NCI-H1048 (cell line): ENCODE results near the gene CPSF3.
"Not testable (repeated sequence)": the region's sequence is repeated elsewhere in the genome, so short reads cannot be mapped to it uniquely, and the experiment has no call there.

Experiments
- DNase-seq: peaks from one replicate; lab custom pipeline; 2025; lab: John Stamatoyannopoulos, UW

CPSF3 gene

DNA sequence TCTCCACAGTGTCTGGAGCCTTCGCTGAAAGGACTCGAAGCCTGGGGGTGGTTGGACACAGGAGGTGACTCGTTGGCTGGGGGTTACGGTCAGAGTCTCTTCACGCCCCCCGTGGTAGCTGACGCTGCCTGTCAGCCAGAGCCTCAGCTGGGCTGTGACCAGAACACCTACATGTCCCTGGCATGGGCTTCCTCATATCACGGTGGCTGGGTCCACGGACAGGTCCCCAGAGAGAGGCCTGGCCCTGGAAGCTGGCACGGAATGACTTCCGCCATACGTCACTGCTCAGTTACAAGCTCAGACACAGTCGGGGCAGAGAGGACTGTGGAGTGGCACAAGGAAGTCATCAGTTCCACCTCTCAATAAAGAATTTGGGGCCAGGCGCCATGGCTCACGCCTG, 28.6 kb upstream of the CPSF3 start:
- no peak for DNase-seq

DNA sequence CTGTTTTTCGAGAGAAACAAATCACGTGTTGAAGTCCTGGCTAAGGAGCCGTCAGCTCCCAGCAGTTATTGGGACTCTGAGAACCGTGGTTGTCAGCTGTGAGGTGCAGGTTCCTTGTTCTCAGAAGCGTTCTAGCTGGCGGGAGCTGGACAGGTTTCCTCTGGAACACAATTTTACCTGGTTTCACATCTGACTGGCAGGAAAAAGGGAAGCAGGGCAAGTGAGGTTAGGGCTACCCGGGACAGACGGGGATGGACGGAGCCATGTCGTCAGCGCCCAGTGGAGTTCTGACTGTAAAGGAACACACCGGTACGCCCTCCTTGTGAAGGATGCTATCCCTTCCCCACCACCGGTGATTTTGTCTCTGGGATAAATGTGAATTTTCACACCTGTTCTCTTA, 26.3 kb upstream of the CPSF3 start:
- DNase-seq, result no peak

DNA sequence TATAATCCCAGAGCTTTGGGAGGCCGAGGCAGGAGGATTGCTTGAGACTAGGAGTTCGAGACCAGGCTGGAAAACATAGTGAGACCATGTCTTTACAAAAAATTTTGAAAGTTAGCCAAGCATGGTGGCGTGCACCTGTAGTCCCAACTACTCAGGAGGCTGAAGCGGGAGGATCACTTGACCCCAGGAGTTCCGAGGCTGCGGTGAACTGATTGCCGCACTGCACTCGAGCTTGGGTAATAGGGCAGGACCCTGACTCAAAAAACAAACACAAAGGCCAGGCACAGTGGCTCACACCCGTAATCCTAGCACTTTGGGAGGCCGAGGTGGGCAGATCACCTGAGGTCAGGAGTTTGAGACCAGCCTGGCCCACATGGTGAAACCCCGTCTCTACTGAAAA, 25.2 kb upstream of the CPSF3 start:
- DNase-seq, result not testable (repeated sequence)

DNA sequence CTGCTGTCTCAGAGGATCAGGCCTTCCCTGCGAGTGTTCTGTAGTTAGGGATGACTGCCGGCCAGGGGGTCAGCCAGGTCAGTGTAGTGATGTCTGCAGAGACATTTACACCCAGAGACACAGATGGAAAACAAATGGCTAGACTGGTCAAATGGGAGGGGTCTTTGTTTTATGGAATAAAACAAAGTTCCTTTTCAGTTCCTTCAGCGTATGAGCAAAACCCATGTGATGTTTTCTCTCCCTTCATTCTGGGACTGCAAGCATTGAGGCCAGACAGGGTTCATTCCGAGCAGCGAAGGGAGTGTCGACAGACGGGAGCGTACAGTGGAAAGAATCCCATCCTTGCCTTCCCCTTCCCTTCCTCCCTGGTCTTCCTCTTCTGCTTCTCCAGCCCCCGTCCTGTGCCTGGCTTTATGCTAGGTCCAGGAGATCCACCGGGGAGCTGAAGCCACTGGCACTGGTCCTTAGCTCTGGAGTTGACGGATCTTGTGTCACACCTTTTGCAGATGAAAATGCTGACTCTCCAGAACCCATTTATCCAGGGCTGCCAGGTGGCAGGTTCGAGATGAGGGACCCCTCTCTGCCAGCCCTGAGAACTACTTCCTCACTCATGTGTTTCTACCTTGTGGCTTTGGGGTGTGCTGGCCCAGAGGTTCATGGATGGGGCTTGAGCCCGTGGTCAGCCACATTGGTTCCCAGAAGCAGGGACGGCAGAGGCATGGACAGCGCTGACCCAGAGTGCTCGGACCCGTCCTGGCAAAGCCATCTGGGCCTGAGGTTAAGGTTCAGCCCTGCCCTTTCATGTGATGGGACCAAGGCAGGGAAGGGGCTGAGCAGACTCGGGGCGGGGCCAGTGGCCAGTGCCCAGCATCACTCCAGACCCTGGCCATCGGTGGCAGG, 24.3 kb upstream of the CPSF3 start:
- DNase-seq, result no peak

DNA sequence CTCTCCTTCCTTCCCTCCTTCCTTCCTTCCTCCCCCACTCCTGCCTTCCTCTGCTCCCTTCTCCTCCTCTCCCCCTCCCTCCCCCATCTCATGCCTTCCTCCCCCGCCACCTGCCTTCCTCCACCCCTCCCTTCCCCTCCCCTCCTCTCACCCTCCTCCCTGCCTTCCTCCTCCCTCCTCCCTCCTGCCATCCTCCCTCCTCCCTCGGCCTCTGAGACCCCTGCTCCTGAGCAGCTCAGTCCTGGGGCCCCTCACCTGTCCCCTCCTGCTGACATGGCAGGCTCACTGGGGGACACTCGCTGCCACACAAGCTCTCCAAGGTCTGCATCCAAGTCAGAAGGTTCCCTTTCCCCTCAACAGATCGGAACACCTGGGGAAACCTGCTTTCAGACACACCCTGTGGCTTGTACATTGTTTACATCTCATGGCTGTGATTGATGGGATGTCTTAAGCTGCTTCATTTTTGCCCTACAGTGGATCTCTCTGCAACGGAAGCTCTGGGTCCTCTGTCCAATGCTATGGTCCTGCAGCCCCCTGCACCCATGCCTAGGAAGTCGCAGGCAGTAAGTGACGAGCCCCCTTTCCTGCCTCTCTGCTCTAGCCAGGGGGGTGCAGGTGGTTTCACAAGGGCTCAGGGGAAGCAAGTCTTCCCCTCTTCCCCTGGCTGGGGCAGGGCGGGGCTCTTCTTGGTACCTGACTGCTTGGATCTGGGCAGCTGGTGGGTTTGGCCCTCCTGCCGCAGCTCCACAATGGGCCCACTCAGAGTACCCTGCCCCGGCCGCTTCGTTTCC, 23.0 kb upstream of the CPSF3 start:
- DNase-seq, result no peak

DNA sequence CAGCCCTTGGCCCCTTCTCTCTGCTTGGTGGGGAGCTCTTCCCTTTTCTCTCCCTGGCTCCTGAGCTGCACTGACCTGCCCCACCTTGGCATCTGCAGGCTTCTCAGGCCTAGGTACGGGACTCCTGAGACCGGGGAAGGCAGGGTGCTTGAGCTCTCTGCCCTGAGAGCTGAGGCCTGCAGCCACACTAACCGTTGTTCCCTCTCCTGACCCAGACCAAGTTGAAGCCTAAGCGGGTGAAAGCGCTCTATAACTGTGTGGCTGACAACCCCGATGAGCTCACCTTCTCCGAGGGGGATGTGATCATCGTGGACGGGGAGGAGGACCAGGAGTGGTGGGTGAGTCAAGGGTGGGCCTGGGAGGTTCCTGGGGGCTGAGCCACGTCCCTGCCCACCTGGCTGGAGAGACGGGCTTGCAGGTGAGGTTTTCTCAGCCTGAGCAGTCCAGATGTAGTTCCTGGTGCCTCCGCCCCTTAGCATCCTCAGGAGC, 22.4 kb upstream of the CPSF3 start:
- no peak for DNase-seq

DNA sequence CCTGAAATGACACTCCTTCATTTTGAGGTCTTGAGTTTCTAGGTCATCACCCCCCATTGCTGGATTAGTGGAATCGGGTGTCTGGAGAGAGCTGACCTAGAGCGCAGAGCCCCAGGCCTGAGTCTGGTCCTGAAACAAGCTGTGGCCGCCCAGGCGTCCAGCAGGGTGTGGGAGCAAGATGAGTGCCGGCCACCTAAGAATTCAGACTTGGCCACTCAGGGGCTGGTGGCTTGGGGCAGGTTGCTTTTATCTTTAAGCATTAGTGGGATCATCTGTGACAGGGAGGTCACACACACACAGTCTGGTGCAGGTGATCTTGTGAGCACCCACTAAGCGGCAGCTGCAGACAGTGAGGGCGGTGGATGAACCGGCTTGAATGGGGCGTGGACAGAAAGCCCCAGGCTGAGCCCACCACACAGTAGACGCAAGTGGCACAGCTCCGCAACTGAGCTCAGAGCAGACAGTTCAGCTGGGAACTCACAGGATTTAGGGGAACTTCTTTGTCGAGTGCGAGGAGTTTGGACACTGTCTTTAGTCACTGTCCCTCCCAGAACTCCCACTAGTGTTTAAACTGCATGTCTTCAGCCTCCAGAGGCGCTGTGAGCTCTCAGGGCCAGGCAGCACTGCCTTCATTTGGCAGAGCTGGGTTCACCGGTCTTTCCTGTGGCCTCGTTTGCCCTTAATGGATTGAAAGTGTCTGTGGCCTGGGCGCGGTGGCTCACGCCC, 21.6 kb upstream of the CPSF3 start:
- DNase-seq, result no peak

DNA sequence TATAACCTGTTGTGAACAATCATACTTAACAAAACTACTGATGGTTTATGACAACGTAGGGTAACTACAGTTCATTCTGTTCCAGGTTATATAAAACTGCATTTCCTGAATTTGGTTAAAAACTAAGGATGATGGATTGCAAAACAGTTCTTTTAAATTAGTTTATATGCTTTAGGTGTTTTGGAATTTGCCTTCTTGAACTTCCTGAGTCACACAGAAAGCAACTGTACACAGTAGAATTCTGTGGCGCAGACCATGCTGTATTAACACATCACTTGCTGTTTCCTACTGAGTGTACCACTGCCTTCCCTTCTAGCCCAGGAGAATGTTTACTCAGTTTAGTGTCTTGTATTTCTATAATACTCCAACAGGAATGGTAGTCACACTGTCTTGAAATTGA, 19.5 kb upstream of the CPSF3 start:
- DNase-seq, result no peak

DNA sequence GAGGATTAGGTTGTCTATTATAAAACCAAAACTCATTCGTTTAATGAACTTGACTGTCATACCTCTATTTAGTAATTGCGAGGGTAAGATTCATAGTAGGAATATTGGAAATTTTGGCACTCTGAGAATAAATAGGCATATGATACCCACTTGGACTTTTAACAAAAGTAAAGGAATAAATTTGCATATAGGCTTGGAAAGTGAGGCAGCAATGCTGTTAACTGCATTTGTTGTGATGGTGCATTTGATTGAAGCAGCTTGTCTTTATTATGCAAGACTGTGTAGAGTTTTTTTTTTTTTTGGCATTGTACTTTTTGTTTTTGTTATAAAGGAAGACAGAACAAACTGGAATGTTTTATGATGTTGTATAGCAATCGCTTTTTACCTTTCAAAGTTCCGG, 19.0 kb upstream of the CPSF3 start:
- no peak for DNase-seq

DNA sequence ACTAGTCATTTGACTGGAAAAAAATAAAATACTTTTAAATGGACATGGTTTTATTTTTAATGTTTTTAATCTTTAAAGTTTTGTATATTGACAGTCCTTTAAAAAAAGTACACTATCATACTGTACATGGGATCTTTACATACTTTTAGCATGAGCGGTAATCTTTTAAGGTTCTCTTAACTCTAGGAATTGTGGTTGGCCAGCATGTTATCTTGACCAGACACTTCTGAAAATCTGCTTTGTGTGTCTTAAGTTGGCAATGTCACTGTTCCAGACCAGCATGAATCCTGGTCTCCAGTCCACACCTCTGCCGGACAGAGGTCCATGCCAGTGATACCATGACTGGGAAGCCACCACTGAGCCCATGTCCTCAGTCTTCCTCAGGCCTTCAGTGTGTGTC, 17.8 kb upstream of the CPSF3 start:
- DNase-seq, result no peak

DNA sequence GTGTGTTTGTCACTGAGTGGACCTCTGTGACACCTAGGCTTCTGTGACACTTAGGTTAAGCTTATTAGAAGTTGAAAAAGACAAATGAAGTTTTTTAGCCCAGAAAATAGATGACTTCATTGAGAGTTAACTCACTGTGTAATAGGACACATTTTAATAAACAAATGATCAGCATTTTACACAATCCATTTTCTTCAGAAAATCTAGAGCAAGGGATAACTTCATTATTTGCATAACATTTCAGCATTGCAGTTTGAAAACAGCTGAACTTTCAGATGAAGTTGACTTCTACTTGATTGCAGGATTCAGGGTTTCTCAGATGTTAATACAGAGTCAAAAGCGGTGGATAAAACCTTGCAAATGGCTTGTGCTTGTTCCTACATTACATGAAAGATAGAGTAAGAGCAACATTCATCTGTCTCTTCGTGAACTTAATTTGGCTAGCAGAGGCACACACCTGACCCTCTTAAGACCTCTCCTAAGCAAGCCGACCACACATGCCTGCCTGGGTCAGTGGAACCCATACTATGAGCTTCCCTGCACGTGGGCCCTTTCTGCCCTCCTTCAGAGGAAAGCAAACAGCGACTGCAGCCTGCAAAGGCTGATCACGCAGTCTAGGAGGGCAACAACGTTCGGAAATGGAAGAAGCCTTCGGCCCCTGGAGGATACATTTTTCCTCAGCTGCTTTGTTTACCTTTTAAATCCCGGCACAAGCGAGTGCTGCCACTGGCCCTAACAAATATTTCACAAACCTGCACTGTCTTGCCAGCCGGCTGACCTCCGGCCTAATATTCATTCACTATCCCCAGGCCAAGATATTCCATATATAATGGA, 16.7 kb upstream of the CPSF3 start:
- DNase-seq, result no peak

DNA sequence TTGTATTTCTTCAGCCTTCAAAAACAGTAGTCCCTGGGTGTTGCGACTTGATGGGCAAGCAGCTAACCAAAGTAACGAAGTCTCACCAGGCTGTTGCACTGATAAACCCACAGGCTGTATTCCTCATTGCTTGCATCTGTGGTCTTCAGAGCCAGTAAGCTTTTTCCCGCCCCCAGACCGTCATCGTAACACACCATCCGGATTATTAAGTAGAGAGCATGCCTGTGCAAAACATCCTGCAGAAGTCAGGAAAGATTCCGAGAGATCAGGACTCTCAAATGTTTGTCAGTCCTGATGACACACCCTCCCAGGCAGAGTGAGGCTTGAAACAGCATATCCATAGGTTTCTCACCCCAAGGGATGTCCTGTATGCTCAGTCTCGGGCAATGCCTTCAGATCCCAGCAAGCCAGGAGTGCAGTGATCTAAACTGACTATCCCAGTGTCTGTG, 16.1 kb upstream of the CPSF3 start:
- DNase-seq, result no peak

DNA sequence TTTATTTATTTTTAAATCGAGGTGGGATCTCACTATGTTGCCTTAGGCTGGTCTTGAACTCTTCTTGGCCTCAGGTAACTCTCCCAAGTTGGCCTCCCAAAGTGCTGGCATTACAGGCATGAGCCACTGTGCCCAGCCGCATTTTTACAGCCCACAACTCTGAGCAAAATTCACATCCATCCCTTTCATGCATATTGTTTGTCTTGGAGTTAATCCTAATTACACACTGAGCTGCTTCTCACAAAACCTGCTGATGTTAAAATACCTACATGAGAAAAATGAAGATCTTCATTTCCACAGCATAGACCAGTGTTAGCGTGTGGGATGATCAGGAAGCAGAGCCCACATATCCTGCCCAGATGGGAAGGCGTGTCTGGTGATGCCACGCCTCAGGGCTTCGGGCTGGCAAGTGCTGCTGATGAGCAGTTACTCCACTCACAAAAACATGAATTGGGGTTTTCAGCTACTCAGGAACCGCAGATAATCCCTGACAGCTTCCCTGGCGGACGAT, 14.8 kb upstream of the CPSF3 start:
- DNase-seq, result no peak

DNA sequence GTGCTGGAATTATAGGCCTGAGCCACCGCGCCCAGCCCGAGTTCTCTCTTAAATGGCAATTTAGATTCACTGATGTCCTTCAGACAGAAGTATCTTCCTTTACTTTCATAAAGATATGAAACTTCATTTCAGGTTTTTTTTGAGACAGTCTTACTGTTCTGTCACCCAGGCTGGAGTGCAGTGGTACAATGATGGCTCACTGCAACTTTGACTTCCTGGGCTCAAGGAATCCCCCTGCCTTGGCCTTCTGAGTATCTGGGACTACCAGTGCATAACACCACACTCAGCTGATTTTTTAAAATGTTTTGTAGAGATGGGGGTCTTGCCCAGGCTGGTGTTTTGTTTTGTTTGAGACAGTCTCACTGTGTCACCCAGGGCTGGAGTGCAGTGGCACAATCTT, 13.3 kb upstream of the CPSF3 start:
- DNase-seq, result no peak

DNA sequence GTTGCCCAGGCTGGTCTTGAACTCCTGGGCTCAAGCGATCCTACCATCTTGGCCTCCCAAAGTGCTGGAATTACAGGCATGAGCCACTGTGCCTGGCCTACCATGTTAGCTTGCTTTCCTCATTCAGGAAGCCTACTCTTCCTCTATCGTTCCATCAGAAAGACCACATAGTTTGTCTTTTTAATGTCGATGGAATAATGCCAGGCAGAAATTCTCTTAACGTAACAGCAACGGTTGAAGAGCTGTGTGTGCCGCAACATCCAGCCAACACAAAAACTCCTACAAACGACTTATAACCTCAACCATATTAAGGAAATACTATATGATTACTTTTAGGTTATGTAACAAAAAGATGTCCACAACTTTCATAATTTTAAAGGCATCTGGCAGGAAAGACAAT, 10.7 kb upstream of the CPSF3 start:
- DNase-seq, result no peak

DNA sequence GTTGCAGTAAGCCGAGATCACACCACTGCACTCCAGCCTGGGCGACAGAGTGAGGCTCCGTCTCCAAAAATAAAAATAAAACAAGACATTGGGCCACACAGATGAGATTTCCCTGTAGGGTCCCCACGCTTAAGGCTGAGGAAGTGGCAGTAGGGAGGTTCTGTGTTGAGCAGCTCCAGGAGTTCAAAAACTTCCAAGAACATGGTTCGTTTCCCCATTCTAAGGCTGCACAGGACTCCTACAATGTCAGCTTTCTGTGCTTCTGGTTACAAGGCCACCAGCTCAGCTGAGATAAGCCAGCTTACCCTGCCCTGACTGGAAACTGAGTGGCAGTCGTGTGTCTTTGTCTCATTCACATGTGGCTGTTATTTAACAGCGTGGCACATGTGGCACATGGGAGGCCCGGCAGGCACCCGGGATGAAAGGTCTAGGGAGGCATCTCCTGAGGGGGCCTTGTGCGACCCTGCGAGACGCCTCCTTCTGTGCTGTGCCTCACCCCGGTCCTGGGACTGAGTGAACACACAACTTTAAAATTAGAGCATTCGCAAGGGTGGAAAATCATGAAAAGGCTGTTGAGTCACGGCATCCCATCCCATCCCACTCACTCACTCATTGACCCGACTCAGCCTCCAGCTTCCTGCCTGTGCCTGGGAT, 7.8 kb upstream of the CPSF3 start:
- DNase-seq, result no peak

DNA sequence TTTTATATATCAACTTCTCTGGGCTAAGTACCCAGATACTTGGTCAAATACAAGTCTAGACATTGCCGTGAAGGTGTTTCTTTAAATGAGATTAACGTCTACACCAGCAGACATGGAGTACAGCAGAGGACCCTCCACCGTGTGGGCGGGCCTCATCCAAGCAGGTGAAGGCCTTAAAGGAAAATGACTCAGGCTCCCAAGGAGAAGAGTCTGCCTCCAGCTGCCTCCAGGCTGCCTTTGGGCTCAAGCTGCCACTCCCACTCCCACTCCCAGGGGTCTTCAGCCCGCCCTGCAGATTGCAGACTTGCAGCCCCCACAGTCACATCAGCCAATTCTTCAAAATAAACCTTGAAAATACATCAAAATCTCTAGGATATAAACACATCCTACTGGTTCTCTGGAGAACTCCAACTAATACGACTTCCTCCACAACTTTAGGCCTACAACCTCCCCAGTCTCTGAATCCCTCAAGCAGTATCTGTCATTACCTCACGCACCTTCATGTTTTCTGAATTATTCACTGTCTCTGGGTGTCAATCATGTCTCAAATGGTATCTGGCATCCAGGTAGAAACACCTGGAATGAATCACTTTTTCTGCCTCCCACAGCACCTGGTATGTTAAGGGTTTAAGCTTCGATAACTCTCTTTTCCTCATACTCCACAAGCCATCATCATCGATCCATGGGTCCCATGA, 7.0 kb upstream of the CPSF3 start:
- DNase-seq, result no peak

DNA sequence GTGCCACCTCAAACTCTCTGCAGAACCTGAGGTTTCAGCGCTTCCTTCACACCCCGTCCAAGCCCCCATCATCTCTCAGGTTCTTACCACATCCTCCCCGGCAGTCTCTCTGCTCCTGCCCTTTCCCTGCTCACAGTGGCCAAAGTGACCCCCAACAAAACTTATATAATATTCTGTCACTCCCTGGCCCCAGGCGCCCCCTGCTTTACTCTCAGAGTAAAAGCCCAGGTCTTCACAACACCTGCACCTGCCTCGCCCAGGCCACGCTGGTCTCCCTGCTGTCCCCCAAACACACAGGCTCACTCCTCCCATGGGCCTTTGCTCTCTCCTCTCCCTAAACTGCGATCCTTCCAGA, 6.5 kb upstream of the CPSF3 start:
- DNase-seq, result no peak

DNA sequence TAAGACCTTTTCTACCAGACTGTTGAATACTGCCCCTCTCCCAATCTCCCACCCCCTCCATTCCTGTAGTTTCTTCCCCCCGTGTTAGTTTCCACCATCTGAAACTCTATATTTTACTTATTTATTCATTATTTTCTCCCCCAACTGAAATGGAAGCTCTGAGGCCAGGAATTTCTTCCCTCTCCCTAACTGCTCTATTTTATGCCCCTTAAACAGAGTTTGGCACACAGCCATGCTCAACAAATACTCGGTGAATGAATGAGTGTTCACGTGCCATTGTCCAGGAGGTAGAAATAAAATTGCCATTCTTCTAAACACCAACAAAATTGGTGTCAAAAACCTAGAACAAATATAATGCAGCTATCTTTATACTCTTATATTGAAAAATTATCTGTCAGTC, 5.7 kb upstream of the CPSF3 start:
- no peak for DNase-seq

DNA sequence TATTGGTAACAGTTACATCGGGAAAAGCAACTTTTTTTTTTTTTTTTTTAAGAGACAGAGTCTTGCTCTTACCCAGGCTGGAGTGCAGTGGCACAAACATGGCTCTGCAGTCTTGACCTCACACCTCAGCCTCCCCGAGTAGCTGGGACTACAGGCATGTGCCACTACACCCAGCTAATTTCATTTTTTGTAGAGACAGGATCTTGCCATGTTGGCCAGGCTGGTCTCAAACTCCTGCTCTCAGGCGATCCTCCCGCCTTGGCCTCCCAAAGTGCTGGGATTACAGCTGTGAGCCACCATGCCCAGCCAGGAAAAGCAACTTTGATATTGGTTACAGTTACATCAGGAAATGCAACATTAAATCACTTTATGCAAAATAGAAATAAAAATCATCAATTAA, 4.7 kb upstream of the CPSF3 start:
- no peak for DNase-seq
